IMR-90 (cell line): ENCODE data around the gene STK36. TPM values are rescaled to one million over a fixed set of nuclear protein-coding genes. Genes with fewer than 3 reads are reported as not detected.

Experiments used
- ATAC-seq: fragments of 200-7000 bp; cut with Tn5 transposase; 2 replicates; pipeline ENCODE4 v1.9.1; 2020; ENCODE audit warnings: low read depth, mild to moderate bottlenecking, moderate library complexity
- BruUV-seq: library from RNA; stranded (reverse); fragments of 400-500 nt; replicated peaks from 2 replicates; lab custom pipeline; 2021; lab: Mats Ljungman, UMichigan
- CTCF ChIA-PET: fragments of 300-600 bp; formaldehyde crosslinking; extraction: SDS; loops from one replicate; lab custom pipeline; 2021; ENCODE audit warnings: antibody characterized with exemption; lab: Yijun Ruan, JAX
- POLR2A ChIA-PET: fragments of 300-600 bp; sonication (Branson Sonifier 250); formaldehyde crosslinking; loops from one replicate; lab custom pipeline; 2022; ENCODE audit warnings: antibody characterized with exemption; ENCODE audit not compliant: unreplicated experiment; lab: Charles Lee
- DNase-seq: peaks from one replicate; pipeline ENCODE4 v3.0.0; 2013
- H2AFZ ChIP-seq: replicated peaks from 2 replicates; pipeline ENCODE3; 2013; ENCODE audit warnings: low read length, mild to moderate bottlenecking; ENCODE audit not compliant: poor library complexity
- H2AK5ac ChIP-seq: 2 replicates; pipeline ENCODE4 v1.6.1; 2013; ENCODE audit warnings: low read depth, low read length, inconsistent platforms
- H2AK9ac ChIP-seq: replicated peaks from 2 replicates; pipeline ENCODE3; 2013; ENCODE audit warnings: mild to moderate bottlenecking, low read depth, low read length, moderate library complexity; ENCODE audit not compliant: poor library complexity
- H2BK120ac ChIP-seq: 2 replicates; pipeline ENCODE4 v1.6.1; 2013; ENCODE audit warnings: low read depth, low read length, inconsistent platforms
- H2BK15ac ChIP-seq: 3 replicates; pipeline ENCODE4 v1.6.1; 2013; ENCODE audit warnings: low read depth, low read length, inconsistent platforms
- H2BK20ac ChIP-seq: 2 replicates; pipeline ENCODE4 v1.6.1; 2013; ENCODE audit warnings: low read depth, mild to moderate bottlenecking, inconsistent platforms, low read length, moderate library complexity
- H2BK5ac ChIP-seq: 2 replicates; pipeline ENCODE4 v1.6.1; 2013; ENCODE audit warnings: mild to moderate bottlenecking, low read depth, low read length, inconsistent platforms; ENCODE audit not compliant: poor library complexity, severe bottlenecking
- H3K14ac ChIP-seq: replicated peaks from 2 replicates; pipeline ENCODE4 v1.6.1; 2013; ENCODE audit warnings: low read depth, low read length, inconsistent platforms
- H3K18ac ChIP-seq: 2 replicates; pipeline ENCODE4 v1.6.1; 2013; ENCODE audit warnings: low read depth, low read length, control low read depth
- H3K23ac ChIP-seq: 2 replicates; pipeline ENCODE4 v1.6.1; 2013; ENCODE audit warnings: low read depth, low read length, inconsistent platforms
- H3K27ac ChIP-seq: 2 replicates; pipeline ENCODE4 v1.5.1; 2013; ENCODE audit warnings: mild to moderate bottlenecking, control low read depth, low read length; ENCODE audit not compliant: insufficient read depth
- H3K27me3 ChIP-seq: 2 replicates; pipeline ENCODE4 v1.6.1; 2013; ENCODE audit warnings: low read length; ENCODE audit not compliant: control insufficient read depth, insufficient read depth
- H3K36me3 ChIP-seq: 2 replicates; pipeline ENCODE4 v1.6.1; 2013; ENCODE audit warnings: low read length, mixed read lengths; ENCODE audit not compliant: control insufficient read depth, insufficient read depth
- H3K4ac ChIP-seq: 2 replicates; pipeline ENCODE4 v1.6.1; 2013; ENCODE audit warnings: low read depth, low read length, inconsistent platforms
- H3K4me1 ChIP-seq: 2 replicates; pipeline ENCODE4 v1.6.1; 2013; ENCODE audit warnings: low read length, mixed read lengths; ENCODE audit not compliant: control insufficient read depth, insufficient read depth
- H3K4me2 ChIP-seq: 2 replicates; pipeline ENCODE4 v1.6.1; 2013; ENCODE audit warnings: low read depth, mild to moderate bottlenecking, control low read depth, low read length, moderate library complexity
- H3K4me3 ChIP-seq: 2 replicates; pipeline ENCODE4 v1.5.1; 2013; ENCODE audit warnings: low read depth, mild to moderate bottlenecking, control low read depth, low read length, moderate library complexity; ENCODE audit not compliant: insufficient read depth
- H3K56ac ChIP-seq: 2 replicates; pipeline ENCODE4 v1.6.1; 2013; ENCODE audit warnings: low read length, inconsistent platforms; ENCODE audit not compliant: insufficient read depth; ENCODE audit errors: extremely low read depth
- H3K79me1 ChIP-seq, 2 experiments: 2 replicates each; pipeline ENCODE4 v1.6.1; 2013; ENCODE audit warnings: low read length in 2 of 2, inconsistent platforms in 1 of 2, low read depth in 1 of 2
- H3K9ac ChIP-seq: 2 replicates; pipeline ENCODE4 v1.6.1; 2013; ENCODE audit warnings: low read depth, low read length, control low read depth
- H3K9me1 ChIP-seq: 2 replicates; pipeline ENCODE4 v1.6.1; 2013; ENCODE audit warnings: low read length, inconsistent platforms; ENCODE audit not compliant: insufficient read depth
- H3K9me3 ChIP-seq: 2 replicates; pipeline ENCODE4 v1.6.1; 2013; ENCODE audit warnings: low read length; ENCODE audit not compliant: control insufficient read depth, insufficient read depth
- H4K20me1 ChIP-seq: 2 replicates; pipeline ENCODE4 v1.6.1; 2013; ENCODE audit warnings: low read length, inconsistent platforms; ENCODE audit not compliant: insufficient read depth
- H4K5ac ChIP-seq: 2 replicates; pipeline ENCODE4 v1.6.1; 2013; ENCODE audit warnings: mild to moderate bottlenecking, low read depth, low read length, control low read depth
- H4K8ac ChIP-seq, 2 experiments: 2 replicates each; pipeline ENCODE4 v1.6.1; 2013; ENCODE audit warnings: low read depth in 2 of 2, low read length in 2 of 2, control low read depth in 1 of 2, inconsistent platforms in 1 of 2
- H4K91ac ChIP-seq: 2 replicates; pipeline ENCODE4 v1.6.1; 2013; ENCODE audit warnings: low read depth, low read length, inconsistent platforms; ENCODE audit not compliant: insufficient read depth
- MAFK ChIP-seq: IDR thresholded peaks from 2 replicates; pipeline ENCODE4 v1.6.1; 2012; ENCODE audit warnings: low read depth, low read length, improper control_type of control experiment
- SMC3 ChIP-seq: fragments of 150-350 bp; IDR thresholded peaks from 2 replicates; pipeline ENCODE4 v1.6.1; 2016; ENCODE audit warnings: low read depth, mild to moderate bottlenecking, antibody characterized with exemption, low read length, moderate library complexity
- WGBS, 2 experiments: methylation state at CpG; one replicate each; pipeline versions ENCODE4 v1.1.5 to v1.1.7; 2013; ENCODE audit warnings: missing lambda C conversion rate in 2 of 2; ENCODE audit not compliant: insufficient read length in 1 of 2; ENCODE audit errors: extremely low coverage in 2 of 2; 5-methylcytosine and 5-hydroxymethylcytosine counted together
- dilution Hi-C: fragments of 300-500 bp; cut with HindIII; formaldehyde crosslinking; loops from one replicate; pipeline ENCODE4 v1.14.3; 2018; ENCODE audit warnings: low sequenced_read_pairs; ENCODE audit not compliant: unreplicated experiment
- in situ Hi-C: fragments of 300-500 bp; cut with MboI; formaldehyde crosslinking; loops from 3 replicates; pipeline ENCODE4 v1.14.3; 2019; ENCODE audit warnings: low sequenced_read_pairs, inconsistent platforms, mixed read lengths
- intact Hi-C: fragments of 100-400 bp; cut with micrococcal nuclease; formaldehyde crosslinking; loops from 2 replicates; pipeline ENCODE4 v1.10.0; 2022
- polyA plus RNA-seq, 3 experiments: library from polyadenylated mRNA; depleted of rRNA; stranded (reverse); fragments of >200 nt; gene quantifications; 2 replicates each; pipeline ENCODE4 v1.2.3, GENCODE V29; 2012; ENCODE audit warnings: low replicate concordance in 1 of 3
- total RNA-seq: library from RNA; depleted of rRNA; stranded (reverse); fragments of >200 nt; gene quantifications from 2 replicates; pipeline ENCODE4 v1.2.3, GENCODE V29; 2012

STK36 gene
- total and polyA plus RNA-seq, 2 of the 4 experiments (the other 2 are of a cell fraction): 17.6 to 44.5 TPM

DNA sequence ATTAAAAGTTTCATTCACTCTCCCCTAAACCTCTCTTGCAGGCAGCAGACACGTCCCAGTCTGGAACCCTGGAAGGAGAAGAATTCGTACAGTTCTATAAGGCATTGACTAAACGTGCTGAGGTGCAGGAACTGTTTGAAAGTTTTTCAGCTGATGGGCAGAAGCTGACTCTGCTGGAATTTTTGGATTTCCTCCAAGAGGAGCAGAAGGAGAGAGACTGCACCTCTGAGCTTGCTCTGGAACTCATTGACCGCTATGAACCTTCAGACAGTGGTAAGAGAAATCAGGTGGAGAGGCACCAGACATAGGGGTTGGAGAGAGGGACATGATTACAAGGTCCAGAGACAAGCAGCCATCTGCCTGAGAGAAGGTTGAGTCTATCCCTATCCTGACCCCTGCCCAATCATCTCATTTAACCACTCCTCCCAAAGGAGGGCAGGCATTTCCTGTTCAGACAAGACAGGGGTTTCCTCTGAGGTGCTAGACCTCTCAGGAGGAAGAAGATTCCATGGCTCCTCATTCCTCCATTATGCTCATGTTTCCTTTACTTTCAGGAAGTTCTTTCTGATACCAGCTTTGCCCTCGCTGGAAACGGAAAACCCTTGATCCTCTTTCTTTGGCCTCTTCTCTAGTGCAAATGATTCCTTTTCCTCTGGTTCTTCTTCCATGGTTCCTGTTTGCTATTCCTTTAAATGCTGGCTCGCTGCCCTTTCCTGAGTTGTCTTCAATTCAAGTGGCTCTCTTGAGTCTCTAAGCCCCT is 49.1 kb upstream of the STK36 start:
- no TSS peak for BruUV-seq
- POLR2A ChIA-PET: no interaction called here

More for the DNA sequence above, 49.1 kb upstream of the STK36 start:
- Histone ChIP-seq H3K18ac (no peak overlapping the region), H2AK5ac (no peak overlapping the region), H3K9ac (no peak overlapping the region), H4K5ac (no peak overlapping the region), H4K91ac (no peak overlapping the region), H3K4ac (no peak overlapping the region), H3K4me1 (no peaks in the 10 kb centered on the region; the same call in 1 of the 2 replicates), H3K9me1 (0 out of 2 replicates have a peak, but pooled peaks cover under 1% of the 10 kb centered on the region), H4K8ac (no peak overlapping the region), H4K20me1 (no peaks in the 10 kb centered on the region), H2AFZ (no peak overlapping the region), H3K27me3 (no peaks in the 10 kb centered on the region), H2BK15ac (no peak overlapping the region), H3K14ac (no peak overlapping the region), H3K27ac (no peak overlapping the region), H2AK9ac (no peak overlapping the region), H3K56ac (no peak overlapping the region), H2BK120ac (no peak overlapping the region), H3K36me3 (no peaks in the 10 kb centered on the region), H3K9me3 (no peaks in the 10 kb centered on the region), H3K23ac (no peak overlapping the region), H3K79me1 (no peaks in the 10 kb centered on the region), H3K4me3 (no peak overlapping the region), H3K4me2 (no peak overlapping the region), H2BK5ac (no peak overlapping the region), H2BK20ac (no peak overlapping the region)
- DNase-seq (peak; percentile 33), ATAC-seq (peak; percentile 40)
- 75% methylated on average over 2 of the region's 7 CpGs; no CpG with 5 or more reads in 1 of the 2 experiments for WGBS, 2 experiments
- dilution Hi-C loops (no loop called here), intact Hi-C loops (no loop called here), in situ Hi-C loops (no loop called here)
- no peak for TF ChIP-seq SMC3
- TF ChIP-seq MAFK: peak; percentile 3; the same call in 1 of the 2 replicates
- CTCF ChIA-PET: no interaction called here
